HG02981 (cell line): ENCODE results near the gene WDR74.
"Not testable (repeated sequence)": the region's sequence is repeated elsewhere in the genome, so short reads cannot be mapped to it uniquely, and the experiment has no call there.

Experiments used
- ATAC-seq: cut with Tn5 transposase; IDR thresholded peaks from one replicate; pipeline ENCODE4 v1.9.1; 2021; ENCODE audit warnings: mild to moderate bottlenecking, moderate library complexity; ENCODE audit not compliant: unreplicated experiment

The WDR74 gene

DNA sequence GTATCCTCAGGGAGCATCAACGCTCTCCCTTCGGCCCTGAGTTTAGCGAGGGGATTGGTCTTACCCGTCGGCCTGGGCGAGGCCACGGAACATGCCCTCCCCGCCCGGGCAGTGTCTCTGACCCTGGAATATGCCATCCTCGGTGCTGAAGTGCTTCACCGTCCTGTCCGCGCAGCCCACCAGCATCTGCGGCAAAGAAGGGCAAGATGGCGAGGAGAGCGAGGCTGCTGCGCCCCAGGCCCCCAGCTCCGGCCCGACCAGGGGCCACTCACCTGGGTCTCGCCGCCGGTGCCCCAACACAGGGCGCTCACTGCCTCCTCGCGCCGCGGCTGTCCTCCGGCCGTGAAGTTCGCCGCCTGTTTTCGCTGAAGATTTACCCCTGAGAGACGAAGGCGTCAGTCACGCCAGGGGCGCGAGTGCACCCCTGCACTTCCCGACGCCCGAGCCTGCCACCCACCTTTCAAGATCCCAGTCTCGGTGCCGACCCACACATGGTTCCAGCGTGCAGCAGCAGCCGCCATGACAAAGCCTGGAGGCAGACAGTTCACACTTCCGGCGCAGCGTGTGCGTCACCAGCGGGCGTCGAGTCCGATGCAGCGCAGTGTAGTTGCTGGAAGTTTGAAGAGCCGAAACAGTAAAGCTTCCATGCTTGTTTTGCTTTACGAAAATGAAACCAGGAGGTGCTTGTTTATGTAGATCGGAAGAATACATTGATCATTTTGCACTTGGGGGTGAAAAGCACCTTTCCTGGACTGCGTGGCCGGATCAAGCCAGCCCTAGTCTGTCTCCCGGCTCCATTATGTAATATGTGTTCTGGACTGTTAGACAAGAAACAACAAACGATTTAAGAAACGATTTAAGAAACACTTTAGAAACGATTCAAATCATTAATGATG lies at the start of gene WDR74:
Gene WDR74 (minus strand): TSS at position 541 of the 896 bp plus-strand sequence. CDS start 20 bp downstream, at position 521.
- peak; percentile 40 for ATAC-seq

DNA sequence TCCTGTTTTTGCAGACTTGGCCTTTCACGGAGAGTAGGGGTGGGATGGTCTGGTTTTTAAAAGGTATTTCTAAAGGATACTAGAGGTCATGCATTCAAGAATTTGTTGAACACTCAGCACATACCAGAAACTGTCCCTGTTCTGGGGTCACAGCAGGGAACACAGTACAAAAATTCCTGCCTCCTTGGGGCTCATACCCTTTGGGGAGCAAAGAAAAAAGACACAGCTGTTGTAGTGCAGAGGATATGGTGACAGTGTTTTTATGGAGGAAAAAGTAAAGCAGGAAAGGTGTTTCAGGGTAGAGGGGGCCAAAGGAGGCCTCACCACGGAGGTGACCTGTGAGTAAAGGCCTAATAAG lies 49.7 kb upstream of the WDR74 start:
- ATAC-seq, result no peak

DNA sequence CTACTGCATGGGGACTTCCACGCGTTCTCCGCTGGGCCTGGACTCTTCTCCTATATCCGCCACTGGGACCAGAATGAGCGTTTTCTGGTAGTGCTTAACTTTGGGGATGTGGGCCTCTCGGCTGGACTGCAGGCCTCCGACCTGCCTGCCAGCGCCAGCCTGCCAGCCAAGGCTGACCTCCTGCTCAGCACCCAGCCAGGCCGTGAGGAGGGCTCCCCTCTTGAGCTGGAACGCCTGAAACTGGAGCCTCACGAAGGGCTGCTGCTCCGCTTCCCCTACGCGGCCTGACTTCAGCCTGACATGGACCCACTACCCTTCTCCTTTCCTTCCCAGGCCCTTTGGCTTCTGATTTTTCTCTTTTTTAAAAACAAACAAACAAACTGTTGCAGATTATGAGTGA lies 49.0 kb upstream of the WDR74 start:
- ATAC-seq, result no peak

DNA sequence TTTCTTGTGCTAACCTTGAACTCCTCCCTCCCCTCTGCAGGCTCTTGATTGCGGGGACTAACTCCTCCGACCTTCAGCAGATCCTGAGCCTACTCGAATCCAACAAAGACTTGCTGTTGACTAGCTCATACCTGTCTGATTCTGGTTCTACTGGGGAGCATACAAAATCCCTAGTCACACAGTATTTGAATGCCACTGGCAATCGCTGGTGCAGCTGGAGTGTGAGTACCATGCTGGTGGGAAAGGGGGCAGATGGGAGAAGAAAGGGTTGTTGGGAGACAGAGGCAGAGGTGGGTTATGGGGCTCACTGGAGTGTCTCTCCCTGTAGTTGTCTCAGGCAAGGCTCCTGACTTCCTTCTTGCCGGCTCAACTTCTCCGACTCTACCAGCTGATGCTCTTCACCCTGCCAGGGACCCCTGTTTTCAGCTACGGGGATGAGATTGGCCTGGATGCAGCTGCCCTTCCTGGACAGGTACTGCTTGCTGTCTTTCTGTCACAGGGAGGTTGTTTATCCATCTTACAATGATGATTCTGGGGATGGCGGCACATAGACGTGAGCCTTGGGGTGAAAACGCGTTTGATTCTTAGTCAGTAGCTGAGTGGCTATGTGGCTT lies 45.9 kb upstream of the WDR74 start:
- no peak for ATAC-seq

DNA sequence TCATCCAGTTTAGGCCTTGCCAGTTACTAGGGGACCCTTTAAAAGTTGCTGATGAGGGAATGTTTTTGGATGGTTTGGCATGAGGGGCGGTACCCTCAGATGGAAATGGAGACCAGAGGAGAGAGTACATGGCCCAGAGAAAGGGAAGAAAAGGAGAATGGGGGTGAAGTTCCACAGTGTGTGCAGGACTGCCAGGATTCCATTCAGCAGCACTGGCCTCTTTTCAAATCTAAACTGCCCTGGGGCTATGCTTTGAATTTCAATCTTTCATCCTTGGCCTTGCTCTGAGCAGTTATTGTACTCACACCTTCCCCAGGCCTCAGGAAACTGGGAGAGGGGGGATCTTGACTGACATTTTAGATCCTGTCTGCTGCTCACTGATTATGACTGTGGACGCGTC lies 44.3 kb upstream of the WDR74 start:
- no peak for ATAC-seq

DNA sequence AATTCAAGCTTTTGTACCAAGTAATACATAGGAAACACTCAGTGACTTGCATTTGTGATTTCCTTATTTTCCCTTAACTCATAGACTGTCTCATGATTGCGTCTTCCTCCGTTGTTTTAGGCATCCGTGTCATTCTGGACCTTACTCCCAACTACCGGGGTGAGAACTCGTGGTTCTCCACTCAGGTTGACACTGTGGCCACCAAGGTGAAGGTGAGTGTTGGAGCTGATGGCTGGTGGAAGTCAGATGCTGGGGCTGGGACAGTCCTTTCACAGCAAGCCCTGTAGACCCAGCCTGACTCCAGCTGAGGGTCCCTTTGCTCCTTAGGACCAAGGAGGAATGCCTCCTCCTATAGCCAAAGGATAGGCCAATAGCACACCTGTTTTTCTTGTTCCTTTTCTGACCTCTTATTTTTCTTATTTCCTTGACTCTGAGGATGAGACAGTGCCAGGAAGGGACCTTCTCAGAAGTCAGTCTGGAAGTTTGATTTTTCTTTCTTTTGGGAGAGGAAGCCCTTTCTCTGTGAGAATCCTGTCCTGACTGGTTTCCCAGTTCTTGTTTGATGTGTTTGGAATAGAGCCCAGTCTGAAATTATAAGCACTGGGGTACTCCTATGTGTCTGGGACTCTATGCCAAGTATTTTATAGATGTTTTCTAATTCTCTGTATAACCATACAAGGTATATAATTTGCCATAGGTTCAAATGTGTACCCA lies 43.6 kb upstream of the WDR74 start:
- no peak for ATAC-seq

DNA sequence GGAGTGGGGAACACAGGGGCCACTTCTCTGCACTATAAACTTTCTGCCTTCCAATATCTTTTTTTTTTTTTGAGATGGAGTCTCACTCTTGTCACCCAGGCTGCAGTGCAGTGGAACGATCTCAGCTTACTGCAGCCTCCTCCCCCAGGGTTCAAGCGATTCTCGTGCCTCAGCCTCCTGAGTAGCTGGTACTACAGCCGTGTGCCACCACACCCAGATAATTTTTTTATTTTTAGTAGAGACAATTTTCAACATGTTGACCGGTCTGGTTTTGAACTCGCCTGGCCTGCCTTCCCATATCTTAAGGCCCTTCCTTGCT lies 43.0 kb upstream of the WDR74 start:
- no peak for ATAC-seq

DNA sequence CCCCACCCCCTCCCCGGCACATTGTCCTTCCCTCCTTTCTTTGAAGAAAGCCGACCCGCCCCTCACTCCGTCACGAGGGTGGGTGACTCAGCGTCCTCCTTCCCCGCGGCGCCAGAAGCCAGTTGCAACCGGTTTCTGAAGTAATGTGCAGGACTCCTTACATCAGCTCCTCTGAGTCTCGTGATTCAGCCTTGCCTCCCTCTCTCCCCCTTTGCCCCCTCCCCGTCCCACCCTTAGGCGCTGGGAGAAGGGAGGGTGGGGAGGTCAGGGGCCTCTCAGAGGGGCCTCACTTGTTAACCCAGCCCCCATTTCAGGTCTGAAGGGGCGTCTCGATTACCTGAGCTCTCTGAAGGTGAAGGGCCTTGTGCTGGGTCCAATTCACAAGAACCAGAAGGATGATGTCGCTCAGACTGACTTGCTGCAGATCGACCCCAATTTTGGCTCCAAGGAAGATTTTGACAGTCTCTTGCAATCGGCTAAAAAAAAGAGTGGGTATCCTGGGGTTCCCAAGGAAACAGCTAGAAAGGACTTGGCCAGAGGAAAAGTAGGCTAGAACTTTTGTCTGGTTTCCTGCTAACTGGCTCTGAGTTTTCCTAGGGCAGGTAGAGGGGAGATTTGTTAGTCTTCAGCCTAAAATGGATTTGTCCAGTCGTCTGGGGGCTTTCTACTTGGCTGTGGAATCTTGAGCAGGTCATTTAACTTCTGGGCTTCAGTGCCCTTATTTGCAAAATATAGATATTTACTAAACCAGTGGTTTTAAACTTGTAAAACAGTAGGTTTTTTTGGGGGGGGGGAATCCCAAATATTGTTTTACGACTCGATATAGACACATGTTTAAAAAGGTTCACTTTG lies 42.4 kb upstream of the WDR74 start:
- ATAC-seq, result peak; percentile 42

DNA sequence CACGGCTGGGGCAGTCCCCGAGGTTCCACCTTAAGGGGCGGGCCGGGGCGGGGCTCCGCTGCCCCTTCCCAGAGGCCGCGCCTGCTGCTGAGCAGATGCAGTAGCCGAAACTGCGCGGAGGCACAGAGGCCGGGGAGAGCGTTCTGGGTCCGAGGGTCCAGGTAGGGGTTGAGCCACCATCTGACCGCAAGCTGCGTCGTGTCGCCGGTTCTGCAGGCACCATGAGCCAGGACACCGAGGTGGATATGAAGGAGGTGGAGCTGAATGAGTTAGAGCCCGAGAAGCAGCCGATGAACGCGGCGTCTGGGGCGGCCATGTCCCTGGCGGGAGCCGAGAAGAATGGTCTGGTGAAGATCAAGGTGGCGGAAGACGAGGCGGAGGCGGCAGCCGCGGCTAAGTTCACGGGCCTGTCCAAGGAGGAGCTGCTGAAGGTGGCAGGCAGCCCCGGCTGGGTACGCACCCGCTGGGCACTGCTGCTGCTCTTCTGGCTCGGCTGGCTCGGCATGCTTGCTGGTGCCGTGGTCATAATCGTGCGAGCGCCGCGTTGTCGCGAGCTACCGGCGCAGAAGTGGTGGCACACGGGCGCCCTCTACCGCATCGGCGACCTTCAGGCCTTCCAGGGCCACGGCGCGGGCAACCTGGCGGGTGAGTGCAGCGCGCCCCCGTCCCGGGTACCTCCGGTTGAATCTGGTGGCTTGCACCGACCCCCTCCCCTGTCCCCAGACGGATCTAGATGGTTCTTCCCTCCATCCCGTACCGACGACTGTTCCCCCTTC lies 41.6 kb upstream of the WDR74 start, which contains the start of gene SLC3A2:
Gene SLC3A2 (plus strand): TSS at position 94 of the 776 bp plus-strand sequence. CDS start 128 bp downstream, at position 222.
- ATAC-seq, result peak; percentile 65

DNA sequence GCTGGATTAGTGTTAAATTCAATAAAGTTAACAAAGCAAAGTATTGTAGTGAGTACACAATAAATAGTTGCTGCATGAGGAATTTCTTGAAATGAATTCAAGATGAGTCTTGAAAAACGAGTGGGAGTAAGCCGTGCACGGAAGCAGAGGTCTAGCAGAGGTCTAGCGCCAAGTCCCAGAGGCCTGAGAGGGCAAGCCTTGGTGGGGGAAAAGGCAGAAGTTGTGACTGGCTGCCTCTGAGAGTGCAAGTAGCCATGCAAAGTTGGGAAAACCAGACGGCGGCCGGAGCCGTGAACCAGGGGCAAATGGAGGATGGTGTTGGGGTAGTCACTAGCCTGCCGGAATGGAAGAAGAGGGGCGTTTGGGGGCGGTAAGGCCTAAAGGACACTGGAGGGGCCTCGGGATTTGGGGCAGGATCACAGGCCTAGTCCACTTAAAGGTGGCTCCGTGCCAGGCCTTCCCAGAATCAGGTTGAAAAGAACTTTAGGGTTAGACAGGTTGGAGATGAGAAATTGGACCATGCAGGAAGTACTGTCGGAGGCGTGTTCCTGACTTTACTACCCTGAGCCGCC lies 40.9 kb upstream of the WDR74 start:
- ATAC-seq, result peak; percentile 12

DNA sequence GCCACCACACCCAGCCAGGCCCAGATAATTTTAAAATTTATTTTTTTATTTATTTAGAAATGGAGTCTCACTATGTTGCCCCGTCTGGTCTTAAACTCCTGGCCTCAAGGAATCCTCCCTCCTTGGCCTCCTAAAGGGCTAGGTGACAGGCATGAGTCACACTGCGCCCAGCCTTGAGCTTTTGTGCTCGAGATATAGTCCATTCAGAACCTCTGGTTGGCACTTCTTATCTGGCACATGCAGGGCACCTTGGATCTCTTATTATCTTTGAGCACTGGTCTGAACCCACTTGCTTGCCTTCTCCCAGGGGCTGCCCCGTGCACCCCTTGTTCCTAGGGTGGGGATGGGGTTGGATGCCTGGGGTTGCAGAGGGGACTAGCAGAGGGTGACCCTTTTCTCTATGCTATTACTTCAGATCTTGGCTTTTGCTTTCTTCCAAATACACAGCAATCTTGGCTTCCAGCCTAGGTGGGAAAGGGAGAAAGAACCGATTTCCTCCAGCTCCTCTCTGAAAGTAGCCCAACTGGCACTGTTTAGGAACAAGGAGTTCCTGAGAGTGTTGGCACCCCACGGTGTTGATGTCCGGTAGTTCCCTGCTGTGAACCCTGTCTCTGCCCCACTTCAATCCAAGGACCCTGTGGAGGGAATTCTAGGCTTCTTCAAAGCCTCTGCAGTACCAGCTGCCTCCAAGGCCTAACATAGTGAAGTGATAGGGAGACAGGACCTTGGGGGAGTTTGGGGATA lies 40.0 kb upstream of the WDR74 start:
- no peak for ATAC-seq

DNA sequence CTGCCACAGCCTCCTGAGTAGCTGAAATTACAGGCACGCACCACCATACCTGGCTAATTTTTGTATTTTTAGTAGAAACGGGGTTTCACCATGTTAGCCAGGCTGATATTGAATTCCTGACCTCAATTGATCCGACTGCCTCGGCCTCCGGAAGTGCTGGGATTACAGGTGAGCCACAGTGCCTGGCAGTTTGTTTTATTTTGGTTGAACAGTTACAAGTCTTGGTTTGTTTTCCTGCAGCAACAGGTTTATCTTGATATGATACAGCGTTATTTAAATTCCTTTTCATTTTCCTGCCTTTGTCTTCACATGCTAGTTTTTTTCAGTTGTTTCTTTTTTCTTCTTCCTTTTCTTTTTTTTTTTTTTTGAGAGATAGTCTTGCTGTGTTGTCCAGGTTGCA lies 37.3 kb upstream of the WDR74 start:
- no peak for ATAC-seq

DNA sequence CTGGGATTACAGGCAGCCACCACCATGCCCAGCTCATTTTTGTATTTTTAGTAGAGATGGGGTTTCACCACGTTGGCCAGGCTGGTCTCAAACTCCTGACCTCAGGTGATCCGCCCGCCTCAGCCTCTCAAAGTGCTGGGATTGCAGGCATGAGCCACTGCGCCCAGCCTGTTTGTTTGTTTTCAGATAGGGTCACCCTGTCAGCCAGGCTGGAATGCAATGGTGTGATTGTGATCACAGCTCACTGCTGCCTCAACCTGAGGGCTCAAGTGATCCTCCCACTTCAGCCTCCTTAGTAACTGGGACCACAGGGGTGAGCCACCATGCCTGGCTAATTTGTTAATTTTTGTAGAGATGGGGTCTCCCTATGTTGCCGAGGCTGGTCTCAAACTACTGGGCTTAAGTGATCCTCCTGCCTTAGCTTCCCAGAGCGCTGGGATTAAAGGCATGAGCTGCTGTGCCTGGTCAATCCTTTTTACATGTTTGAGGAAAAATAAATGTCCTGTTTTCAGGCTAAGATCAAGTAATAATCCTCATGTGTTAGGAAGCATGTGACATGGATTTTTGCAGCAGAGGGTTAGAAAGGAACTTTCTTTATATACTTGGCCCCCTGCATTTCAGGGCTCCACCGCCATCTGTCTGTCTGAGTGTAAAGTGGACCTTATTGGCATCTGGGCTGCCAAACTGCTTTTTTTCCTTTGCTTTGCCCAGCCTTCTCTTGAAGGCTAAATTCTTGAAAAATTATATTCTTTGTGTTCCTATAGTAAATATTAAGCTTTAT lies 36.5 kb upstream of the WDR74 start:
- ATAC-seq, result no peak

DNA sequence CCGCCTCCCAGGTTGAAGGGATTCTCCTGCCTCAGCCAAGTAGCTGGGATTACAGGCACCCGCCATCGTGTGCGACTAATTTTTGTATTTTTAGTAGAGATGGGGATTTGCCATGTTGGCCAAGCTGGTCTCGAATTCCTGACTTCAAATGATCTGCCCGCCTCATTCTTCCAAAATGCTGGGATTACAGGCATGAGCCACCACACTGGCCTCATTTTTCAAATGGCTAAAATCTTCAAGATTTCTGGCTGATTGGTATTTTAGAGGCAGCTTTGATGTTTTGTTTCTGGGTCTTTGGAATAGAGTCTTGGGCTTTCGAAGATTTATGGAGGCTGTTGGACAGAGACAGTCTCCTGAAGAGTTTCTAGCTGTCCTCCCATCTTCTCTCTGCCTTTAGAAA lies 35.5 kb upstream of the WDR74 start:
- ATAC-seq, result no peak

DNA sequence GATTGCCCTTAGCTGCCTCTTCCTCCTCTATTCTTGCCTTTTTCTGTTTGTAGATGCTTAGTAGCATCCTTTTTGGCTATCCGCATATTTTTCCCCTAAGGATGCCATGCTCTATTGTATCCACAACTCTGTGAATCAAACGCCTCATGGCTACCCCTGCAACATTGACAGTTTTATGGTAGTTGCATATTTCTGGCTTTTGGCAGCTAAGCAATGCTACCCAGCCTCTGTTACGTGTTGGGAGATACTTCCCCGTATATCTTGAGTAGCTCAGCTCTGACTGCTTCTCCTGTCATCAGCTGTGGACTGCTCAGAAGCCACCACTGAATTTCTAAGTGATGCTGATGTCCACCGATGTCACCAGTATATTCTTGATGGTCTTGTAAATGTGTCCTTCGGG lies 26.2 kb upstream of the WDR74 start:
- no peak for ATAC-seq

DNA sequence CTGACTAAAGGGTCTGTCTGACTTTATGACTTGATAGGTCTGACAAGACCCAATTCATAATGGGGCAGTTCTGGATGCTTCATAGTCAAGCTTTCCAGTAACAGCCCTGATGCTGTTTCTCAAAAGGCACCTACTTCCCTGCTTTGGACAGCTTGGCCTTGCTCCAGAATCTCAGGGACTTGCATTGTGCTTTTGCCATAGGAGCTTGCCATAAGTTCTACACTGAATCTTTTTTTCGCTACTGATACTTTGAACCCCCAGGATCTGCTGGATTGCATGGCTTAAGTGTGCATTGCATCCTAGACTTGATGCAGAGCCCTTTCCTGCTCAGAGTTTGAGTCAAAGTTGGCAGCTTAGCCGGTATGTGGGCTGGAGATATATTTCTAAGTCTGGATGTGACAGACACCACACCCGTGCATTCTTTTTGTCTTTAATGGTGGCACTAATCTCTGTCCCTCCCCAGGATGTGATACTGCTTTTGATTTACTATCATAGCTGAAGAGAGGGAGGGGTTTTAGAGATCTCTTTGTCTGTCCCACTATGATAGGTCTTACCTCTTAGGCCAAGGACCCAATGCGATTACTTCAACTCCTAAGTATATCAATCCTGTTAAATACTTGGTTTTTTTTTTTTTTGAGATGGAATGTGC lies 24.4 kb upstream of the WDR74 start:
- ATAC-seq, result no peak

DNA sequence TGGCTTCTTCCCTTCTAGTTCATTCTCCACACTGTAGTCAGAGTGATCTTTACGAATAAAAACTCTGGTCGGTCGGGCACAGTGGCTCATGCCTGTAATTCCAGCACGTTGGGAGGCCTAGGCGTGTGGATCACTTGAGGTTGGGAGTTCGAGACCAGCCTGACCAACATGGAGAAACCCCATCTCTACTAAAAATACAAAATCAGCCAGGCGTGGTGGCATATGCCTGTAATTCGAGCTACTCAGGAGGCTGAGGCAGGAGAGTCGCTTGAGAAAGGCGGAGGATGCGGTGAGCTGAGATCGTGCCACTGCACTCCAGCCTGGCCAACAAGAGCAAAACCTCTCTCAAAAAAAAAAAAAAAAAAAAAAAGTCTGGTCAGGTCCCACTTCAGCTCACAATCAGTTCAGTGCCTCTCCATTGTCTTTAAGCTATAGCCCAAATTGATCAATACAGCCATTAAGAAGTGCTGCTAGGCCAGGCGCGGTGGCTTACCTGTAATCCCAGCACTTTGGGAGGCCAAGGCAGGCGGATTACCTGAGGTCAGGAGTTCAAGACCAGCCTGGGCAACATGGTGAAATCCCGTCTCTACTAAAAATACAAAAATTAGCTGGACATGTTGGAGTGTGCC lies 22.3 kb upstream of the WDR74 start:
- ATAC-seq, result not testable (repeated sequence)
